WTC11 (cell line): ENCODE results near the gene TMEM87A.

Source experiments
- CREB1 ChIP-seq: sonication (generic); formaldehyde crosslinking; IDR thresholded peaks from 2 replicates; pipeline ENCODE4 v1.8.0; 2023; ENCODE audit warnings: mild to moderate bottlenecking, missing genetic modification reagents
- ELF4 ChIP-seq: sonication (generic); formaldehyde crosslinking; IDR thresholded peaks from 2 replicates; pipeline ENCODE4 v1.8.1; 2022; ENCODE audit warnings: low read depth, mild to moderate bottlenecking, moderate library complexity, missing genetic modification reagents
- GABPB1 ChIP-seq: sonication (generic); formaldehyde crosslinking; IDR thresholded peaks from 2 replicates; pipeline ENCODE4 v1.8.1; 2023; ENCODE audit warnings: mild to moderate bottlenecking, missing genetic modification reagents
- MXD4 ChIP-seq: fragments of 250-450 bp; sonication (Bioruptor Pico); IDR thresholded peaks from 2 replicates; pipeline ENCODE4 v1.8.0; 2021; ENCODE audit warnings: mild to moderate bottlenecking, moderate library complexity, borderline replicate concordance
- TCF7 ChIP-seq: sonication (generic); formaldehyde crosslinking; IDR thresholded peaks from 2 replicates; pipeline ENCODE4 v1.8.0; 2022; ENCODE audit warnings: mild to moderate bottlenecking, low read depth, missing genetic modification reagents, moderate library complexity
- ZBTB21 ChIP-seq: sonication (generic); formaldehyde crosslinking; IDR thresholded peaks from 2 replicates; pipeline ENCODE4 v1.8.1; 2023; ENCODE audit warnings: mild to moderate bottlenecking, missing genetic modification reagents, borderline replicate concordance
- ZNF263 ChIP-seq: sonication (generic); formaldehyde crosslinking; IDR thresholded peaks from 2 replicates; pipeline ENCODE4 v1.8.1; 2022; ENCODE audit warnings: low read depth, mild to moderate bottlenecking, moderate library complexity, missing genetic modification reagents
- TF ChIP-seq, protein P1 (sequence below): fragments of 200-600 bp; IDR thresholded peaks from 2 replicates; pipeline ENCODE4 v1.8.0; 2022; ENCODE audit warnings: antibody characterized with exemption
- TF ChIP-seq, protein P2 (sequence below): sonication (generic); formaldehyde crosslinking; conservative IDR thresholded peaks from 2 replicates; pipeline ENCODE4 v1.8.1; 2023; ENCODE audit warnings: mild to moderate bottlenecking, low read depth, missing genetic modification reagents, moderate library complexity
- TF ChIP-seq, protein P3 (sequence below): sonication (generic); formaldehyde crosslinking; IDR thresholded peaks from 2 replicates; pipeline ENCODE4 v1.8.0; 2023; ENCODE audit warnings: missing genetic modification reagents, mild to moderate bottlenecking, borderline replicate concordance
- TF ChIP-seq, protein P4 (sequence below): sonication (generic); formaldehyde crosslinking; IDR thresholded peaks from 2 replicates; pipeline ENCODE4 v1.8.0; 2022; ENCODE audit warnings: mild to moderate bottlenecking, missing genetic modification reagents
- TF ChIP-seq, protein P5 (sequence below): sonication (generic); formaldehyde crosslinking; IDR thresholded peaks from 2 replicates; pipeline ENCODE4 v1.8.1; 2023; ENCODE audit warnings: mild to moderate bottlenecking, missing genetic modification reagents
- TF ChIP-seq, protein P6 (sequence below): sonication (generic); formaldehyde crosslinking; conservative IDR thresholded peaks from 2 replicates; pipeline ENCODE4 v1.8.1; 2022; ENCODE audit warnings: mild to moderate bottlenecking, missing genetic modification reagents

DNA sequence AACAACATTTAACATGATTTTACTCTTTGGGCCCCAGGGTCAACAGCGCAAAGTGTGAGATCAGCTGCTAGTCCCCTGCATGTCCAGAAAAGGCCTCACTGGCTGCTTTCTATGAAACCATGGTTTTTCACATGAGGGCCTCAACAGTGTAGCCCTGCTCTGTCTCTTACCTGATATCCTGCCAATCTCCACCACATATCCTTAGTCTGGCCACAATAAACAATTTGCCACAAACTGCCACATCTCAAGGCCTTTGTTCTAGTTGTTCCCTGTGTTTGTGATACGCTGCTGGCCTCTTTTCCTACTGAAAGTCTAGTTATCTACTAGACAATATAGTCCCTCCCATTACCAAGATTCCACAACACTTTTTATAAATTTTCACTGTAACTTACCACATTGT lies 82.9 kb downstream of the TMEM87A start:
- TF ChIP-seq TCF7 (no peak), GABPB1 (CRISPR knock-in tag) (no peak), MXD4 (CRISPR knock-in tag) (no peak), CREB1 (no peak), ELF4 (CRISPR knock-in tag) (no peak), ZNF263 (CRISPR knock-in tag) (no peak), ZBTB21 (CRISPR knock-in tag) (no peak)
- TF ChIP-seq, protein P1, sequence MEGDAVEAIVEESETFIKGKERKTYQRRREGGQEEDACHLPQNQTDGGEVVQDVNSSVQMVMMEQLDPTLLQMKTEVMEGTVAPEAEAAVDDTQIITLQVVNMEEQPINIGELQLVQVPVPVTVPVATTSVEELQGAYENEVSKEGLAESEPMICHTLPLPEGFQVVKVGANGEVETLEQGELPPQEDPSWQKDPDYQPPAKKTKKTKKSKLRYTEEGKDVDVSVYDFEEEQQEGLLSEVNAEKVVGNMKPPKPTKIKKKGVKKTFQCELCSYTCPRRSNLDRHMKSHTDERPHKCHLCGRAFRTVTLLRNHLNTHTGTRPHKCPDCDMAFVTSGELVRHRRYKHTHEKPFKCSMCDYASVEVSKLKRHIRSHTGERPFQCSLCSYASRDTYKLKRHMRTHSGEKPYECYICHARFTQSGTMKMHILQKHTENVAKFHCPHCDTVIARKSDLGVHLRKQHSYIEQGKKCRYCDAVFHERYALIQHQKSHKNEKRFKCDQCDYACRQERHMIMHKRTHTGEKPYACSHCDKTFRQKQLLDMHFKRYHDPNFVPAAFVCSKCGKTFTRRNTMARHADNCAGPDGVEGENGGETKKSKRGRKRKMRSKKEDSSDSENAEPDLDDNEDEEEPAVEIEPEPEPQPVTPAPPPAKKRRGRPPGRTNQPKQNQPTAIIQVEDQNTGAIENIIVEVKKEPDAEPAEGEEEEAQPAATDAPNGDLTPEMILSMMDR: no peak
- TF ChIP-seq, protein P2, sequence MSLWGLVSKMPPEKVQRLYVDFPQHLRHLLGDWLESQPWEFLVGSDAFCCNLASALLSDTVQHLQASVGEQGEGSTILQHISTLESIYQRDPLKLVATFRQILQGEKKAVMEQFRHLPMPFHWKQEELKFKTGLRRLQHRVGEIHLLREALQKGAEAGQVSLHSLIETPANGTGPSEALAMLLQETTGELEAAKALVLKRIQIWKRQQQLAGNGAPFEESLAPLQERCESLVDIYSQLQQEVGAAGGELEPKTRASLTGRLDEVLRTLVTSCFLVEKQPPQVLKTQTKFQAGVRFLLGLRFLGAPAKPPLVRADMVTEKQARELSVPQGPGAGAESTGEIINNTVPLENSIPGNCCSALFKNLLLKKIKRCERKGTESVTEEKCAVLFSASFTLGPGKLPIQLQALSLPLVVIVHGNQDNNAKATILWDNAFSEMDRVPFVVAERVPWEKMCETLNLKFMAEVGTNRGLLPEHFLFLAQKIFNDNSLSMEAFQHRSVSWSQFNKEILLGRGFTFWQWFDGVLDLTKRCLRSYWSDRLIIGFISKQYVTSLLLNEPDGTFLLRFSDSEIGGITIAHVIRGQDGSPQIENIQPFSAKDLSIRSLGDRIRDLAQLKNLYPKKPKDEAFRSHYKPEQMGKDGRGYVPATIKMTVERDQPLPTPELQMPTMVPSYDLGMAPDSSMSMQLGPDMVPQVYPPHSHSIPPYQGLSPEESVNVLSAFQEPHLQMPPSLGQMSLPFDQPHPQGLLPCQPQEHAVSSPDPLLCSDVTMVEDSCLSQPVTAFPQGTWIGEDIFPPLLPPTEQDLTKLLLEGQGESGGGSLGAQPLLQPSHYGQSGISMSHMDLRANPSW (CRISPR knock-in tag): no peak
- TF ChIP-seq, protein P3, sequence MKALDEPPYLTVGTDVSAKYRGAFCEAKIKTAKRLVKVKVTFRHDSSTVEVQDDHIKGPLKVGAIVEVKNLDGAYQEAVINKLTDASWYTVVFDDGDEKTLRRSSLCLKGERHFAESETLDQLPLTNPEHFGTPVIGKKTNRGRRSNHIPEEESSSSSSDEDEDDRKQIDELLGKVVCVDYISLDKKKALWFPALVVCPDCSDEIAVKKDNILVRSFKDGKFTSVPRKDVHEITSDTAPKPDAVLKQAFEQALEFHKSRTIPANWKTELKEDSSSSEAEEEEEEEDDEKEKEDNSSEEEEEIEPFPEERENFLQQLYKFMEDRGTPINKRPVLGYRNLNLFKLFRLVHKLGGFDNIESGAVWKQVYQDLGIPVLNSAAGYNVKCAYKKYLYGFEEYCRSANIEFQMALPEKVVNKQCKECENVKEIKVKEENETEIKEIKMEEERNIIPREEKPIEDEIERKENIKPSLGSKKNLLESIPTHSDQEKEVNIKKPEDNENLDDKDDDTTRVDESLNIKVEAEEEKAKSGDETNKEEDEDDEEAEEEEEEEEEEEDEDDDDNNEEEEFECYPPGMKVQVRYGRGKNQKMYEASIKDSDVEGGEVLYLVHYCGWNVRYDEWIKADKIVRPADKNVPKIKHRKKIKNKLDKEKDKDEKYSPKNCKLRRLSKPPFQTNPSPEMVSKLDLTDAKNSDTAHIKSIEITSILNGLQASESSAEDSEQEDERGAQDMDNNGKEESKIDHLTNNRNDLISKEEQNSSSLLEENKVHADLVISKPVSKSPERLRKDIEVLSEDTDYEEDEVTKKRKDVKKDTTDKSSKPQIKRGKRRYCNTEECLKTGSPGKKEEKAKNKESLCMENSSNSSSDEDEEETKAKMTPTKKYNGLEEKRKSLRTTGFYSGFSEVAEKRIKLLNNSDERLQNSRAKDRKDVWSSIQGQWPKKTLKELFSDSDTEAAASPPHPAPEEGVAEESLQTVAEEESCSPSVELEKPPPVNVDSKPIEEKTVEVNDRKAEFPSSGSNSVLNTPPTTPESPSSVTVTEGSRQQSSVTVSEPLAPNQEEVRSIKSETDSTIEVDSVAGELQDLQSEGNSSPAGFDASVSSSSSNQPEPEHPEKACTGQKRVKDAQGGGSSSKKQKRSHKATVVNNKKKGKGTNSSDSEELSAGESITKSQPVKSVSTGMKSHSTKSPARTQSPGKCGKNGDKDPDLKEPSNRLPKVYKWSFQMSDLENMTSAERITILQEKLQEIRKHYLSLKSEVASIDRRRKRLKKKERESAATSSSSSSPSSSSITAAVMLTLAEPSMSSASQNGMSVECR: no peak
- TF ChIP-seq, protein P4, sequence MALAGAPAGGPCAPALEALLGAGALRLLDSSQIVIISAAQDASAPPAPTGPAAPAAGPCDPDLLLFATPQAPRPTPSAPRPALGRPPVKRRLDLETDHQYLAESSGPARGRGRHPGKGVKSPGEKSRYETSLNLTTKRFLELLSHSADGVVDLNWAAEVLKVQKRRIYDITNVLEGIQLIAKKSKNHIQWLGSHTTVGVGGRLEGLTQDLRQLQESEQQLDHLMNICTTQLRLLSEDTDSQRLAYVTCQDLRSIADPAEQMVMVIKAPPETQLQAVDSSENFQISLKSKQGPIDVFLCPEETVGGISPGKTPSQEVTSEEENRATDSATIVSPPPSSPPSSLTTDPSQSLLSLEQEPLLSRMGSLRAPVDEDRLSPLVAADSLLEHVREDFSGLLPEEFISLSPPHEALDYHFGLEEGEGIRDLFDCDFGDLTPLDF: no peak
- TF ChIP-seq, protein P5, sequence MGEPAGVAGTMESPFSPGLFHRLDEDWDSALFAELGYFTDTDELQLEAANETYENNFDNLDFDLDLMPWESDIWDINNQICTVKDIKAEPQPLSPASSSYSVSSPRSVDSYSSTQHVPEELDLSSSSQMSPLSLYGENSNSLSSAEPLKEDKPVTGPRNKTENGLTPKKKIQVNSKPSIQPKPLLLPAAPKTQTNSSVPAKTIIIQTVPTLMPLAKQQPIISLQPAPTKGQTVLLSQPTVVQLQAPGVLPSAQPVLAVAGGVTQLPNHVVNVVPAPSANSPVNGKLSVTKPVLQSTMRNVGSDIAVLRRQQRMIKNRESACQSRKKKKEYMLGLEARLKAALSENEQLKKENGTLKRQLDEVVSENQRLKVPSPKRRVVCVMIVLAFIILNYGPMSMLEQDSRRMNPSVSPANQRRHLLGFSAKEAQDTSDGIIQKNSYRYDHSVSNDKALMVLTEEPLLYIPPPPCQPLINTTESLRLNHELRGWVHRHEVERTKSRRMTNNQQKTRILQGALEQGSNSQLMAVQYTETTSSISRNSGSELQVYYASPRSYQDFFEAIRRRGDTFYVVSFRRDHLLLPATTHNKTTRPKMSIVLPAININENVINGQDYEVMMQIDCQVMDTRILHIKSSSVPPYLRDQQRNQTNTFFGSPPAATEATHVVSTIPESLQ (CRISPR knock-in tag): no peak
- TF ChIP-seq, protein P6, sequence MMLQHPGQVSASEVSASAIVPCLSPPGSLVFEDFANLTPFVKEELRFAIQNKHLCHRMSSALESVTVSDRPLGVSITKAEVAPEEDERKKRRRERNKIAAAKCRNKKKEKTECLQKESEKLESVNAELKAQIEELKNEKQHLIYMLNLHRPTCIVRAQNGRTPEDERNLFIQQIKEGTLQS (CRISPR knock-in tag): no peak
